Amniotic stem cell (primary cell): Measurements from ENCODE around the gene FBLIM1.
"Not testable (repeated sequence)": the region's sequence is repeated elsewhere in the genome, so short reads cannot be mapped to it uniquely, and the experiment has no call there.

ENCODE experiments used
- DNase-seq: peaks from one replicate; lab custom pipeline; 2025; lab: John Stamatoyannopoulos, UW

FBLIM1 gene

GRCh38 chr1:15810073-15810472, 51.5 kb downstream of the FBLIM1 start:
- no peak for DNase-seq

GRCh38 chr1:15816674-15817073, 58.1 kb downstream of the FBLIM1 start:
- no peak for DNase-seq

- no peak for DNase-seq
Observed at GRCh38 chr1:15820478-15820877, 61.9 kb downstream of the FBLIM1 start.

GRCh38 chr1:15825800-15826199, 67.2 kb downstream of the FBLIM1 start:
- no peak for DNase-seq

GRCh38 chr1:15826810-15827507, 68.4 kb downstream of the FBLIM1 start:
- no peak for DNase-seq

GRCh38 chr1:15827567-15827966, 69.0 kb downstream of the FBLIM1 start:
- not testable (repeated sequence) for DNase-seq

- DNase-seq = not testable (repeated sequence)
Observed at GRCh38 chr1:15828931-15829330, 70.3 kb downstream of the FBLIM1 start.

GRCh38 chr1:15830258-15830657, 71.7 kb downstream of the FBLIM1 start:
- DNase-seq = no peak

GRCh38 chr1:15833069-15833679, 74.6 kb downstream of the FBLIM1 start:
- no peak for DNase-seq

GRCh38 chr1:15833842-15834405, 75.3 kb downstream of the FBLIM1 start:
- no peak for DNase-seq

GRCh38 chr1:15834406-15835204, 76.0 kb downstream of the FBLIM1 start:
- peak; percentile 82 for DNase-seq

GRCh38 chr1:15835205-15835740, 76.7 kb downstream of the FBLIM1 start:
- no peak for DNase-seq

- DNase-seq = peak; percentile 97
Observed at GRCh38 chr1:15835741-15836510, 77.3 kb downstream of the FBLIM1 start.
